ENCODE data around the gene BRD3OS.
A peak's percentile ranks its signal among the peaks of the same experiment; 100 is the strongest.
"Not testable (repeated sequence)": the region's sequence is repeated elsewhere in the genome, so short reads cannot be mapped to it uniquely, and the experiment has no call there.

The BRD3OS gene

DNA sequence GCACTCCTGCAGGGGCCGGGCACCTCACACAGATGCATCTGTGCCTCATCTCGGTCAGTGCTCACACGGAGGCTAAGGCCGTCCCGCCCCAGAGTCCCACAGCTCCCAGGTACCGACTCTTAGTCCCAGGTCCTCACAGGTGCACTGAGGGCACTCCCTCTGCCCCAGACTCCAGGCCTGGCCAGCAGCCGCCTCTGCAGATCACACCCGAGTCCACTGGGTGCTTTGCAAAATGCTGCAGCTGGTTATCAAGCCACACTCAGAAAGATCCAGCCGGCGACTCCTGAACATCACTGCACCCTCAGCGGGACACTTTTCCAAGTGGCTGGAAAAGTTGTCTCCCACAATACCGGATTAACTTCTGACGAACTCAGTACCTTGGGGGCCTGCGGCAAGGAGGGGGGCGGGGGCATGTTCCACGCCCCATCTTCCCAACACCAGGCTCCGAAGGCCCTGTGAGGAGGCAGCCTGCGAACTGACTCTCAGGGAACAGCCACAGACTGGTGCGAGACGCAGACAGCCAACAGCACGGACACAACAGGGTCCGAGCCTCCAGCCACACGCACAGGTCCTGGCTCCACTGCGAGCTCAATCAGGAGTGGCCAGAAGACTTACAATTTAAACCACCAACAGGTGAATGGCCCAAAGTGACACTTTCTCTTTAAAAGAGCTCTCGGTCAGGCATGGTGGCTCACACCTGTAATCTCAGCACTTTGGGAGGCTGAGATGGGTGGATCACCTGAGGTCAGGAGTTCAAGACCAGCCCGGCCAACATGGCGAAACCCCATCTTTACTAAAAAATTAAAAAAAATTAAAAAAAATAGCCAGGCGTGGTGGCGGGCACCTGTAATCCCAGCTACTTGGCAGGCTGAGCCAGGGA lies 38.5 kb downstream of the BRD3OS start:
- no peak for DNase-seq

GRCh38 chr9:134064711-134065110 lies 39.4 kb downstream of the BRD3OS start:
- DNase-seq = no peak

DNA sequence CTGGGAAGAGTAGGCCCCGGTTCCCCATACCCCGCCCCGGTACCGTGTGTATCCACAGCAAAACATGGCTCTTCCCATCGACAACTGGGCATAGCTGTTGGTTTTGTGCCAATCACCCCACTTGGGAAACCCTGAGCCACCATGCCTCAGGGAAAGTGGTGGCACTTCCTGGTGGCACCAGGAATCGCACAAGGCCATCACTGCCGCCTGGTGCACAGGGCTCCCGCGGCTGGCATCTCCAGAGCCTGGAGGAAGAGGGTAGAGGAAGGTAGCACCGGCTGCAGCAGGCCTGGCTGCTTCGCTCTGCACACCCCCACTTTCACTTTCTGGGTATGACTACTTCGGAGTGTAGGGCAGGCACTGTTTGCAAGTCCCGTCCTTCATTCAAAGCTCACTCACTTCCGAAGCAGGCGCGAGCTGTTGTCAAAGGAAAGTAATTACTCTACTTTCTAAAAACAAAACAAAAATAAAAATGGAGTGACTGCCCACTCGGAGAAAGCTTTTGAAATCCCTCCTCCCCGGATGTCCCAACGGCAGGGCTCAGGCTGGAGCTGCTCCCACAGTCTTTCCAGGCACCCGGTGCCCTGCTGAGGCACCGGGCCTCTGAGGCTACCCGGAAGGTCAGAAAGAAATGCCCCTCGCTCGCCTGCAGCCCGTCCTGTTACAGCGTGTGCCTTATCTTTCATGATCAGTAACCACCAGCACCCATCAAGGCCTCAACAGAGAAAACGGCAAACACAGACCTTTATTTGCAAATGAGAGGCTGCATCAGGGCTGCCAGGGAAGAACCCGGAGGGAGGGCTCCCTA lies 40.5 kb downstream of the BRD3OS start:
- peak in 3 of 14 donors; percentile 22 to 26 (median 24) for DNase-seq

GRCh38 chr9:134066526-134066912 lies 41.2 kb downstream of the BRD3OS start:
- DNase-seq = no peak

DNA sequence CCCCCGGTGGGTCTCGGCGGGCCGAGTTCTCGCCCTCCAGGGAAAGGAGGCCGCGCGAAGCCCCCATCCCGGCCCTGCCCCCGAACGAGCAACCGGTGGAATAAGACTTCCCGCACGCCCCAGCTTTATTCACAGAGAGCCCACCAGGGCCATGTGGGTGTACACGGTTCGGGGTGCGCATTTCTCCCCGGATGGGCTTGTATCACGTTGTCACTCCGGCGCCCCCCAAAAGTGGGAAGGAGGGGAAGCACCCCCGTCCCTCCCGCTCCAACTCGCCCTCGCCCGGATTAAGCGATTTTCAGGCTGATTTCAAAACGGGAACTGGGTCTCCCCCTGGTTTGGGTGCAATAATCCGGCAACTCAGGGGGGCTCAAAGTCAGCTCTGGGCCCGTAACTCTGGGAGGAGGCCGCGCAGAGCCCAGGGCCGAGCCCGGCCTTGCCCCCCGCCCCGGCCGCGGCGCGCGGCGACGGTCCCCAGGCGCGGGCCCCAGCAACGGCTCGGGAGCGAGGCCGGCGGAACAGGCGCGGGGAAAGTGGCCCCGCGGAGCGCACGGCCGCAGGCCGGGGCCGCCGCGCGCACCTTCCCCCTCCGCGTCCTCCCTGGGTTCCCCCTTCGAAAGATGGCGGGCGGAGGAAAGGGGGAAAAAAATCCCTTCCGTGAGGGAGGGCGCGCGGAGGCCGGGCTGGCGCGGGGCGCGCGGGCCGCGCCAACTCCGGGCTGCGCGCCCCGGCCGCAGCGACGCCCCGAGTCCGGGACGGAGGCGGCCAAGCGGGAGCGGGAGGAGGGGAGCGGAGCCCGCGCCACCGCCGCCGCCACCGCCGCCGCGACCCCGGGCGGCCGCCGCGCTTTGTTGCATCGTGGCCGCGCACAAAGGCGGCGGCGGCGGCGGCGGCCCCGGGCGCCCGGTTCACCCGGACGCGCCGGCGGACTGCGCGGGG lies 41.9 kb downstream of the BRD3OS start:
- peak in 2 of 14 donors; percentile 31 to 62 for DNase-seq

GRCh38 chr9:134067904-134068743 lies 42.8 kb downstream of the BRD3OS start, which contains the start of gene BRD3:
BRD3 (minus strand) TSS chr9:134068026; CDS start chr9:134053477, 14,549 bp downstream.
- DNase-seq = peak in 13 of 14 donors; percentile 29 to 86 (median 69)

GRCh38 chr9:134068744-134069479 lies 43.6 kb downstream of the BRD3OS start:
- no peak for DNase-seq

DNA sequence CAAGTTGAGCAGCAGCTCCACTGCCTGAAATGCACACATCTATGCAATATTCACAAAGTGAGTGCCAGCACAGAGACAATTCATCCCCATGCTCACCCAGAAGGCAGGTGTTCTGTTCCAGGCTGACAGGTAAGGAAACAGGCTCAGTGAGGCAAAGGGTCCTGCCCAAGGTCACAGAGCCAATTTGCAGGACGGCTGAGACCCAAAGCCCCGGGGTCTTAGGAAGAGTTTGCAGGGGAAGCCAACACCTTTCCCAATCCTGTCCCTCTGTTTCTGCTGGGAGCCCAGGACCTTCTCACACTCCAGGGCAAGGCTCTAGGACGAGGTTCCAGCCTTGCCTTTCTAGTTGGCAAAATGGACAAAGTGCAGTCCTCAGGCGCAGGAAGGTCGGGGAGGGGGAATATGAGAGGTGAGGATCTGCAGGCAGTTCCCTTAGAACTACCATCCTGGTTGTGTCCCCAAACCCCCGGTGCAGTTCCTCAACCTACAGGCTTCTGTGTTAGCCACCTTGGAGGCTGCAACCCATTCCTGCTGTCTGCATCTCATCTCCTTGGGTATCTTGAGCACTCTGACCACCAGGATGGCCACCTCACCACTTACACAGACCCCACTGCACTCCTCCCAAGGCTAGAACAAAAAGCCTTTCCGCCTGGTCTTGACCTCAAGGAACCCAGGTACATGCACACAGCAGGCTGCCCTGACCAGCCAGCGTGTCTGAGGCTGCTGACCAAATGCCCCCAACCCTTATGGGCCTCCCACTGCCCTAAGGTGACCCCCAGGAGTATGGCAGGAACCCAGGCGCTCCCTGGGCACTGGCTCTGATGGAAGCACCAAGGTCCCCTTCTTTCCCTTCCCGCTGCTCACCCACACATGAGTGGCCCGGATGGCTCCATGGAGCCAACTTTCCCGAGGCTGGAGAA lies 44.5 kb downstream of the BRD3OS start:
- no peak for DNase-seq

GRCh38 chr9:134071149-134071548 lies 45.9 kb downstream of the BRD3OS start:
- DNase-seq = no peak

GRCh38 chr9:134072683-134073082 lies 47.4 kb downstream of the BRD3OS start:
- DNase-seq = not testable (repeated sequence)

- no peak for DNase-seq
Measured at GRCh38 chr9:134073500-134073899, 48.2 kb downstream of the BRD3OS start.

DNA sequence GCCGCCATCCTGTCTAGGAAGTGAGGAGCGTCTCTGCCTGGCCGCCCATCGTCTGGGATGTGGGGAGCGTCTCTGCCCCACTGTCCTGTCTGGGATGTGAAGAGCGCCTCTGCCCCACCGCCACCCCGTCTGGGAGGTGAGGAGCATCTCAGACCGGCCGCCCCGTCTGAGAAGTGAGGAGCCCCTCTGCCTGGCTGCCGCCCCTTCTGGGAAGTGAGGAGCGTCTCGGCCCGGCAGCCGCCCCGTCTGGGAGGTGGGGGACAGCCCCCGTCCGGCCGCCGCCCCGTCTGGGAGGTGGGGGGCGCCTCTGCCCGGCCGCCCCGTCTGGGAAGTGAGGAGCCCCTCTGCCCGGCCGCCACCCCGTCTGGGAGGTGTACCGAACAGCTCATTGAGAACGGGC lies 50.4 kb downstream of the BRD3OS start:
- not testable (repeated sequence) for DNase-seq

- no peak for DNase-seq
Measured at GRCh38 chr9:134076644-134077043, 51.4 kb downstream of the BRD3OS start.
